Upper lobe of left lung (tissue), 6 donors: ENCODE results near the gene HMGB3. TPM values are rescaled to one million over a fixed set of nuclear protein-coding genes. Genes with fewer than 3 reads are reported as not detected.
"Not testable (repeated sequence)": the region's sequence is repeated elsewhere in the genome, so short reads cannot be mapped to it uniquely, and the experiment has no call there.

Source experiments
- ATAC-seq, 2 donors: fragments of 200-7000 bp; cut with Tn5 transposase; one replicate each; pipeline ENCODE4 v1.9.1; 2022; ENCODE audit warnings: mild to moderate bottlenecking in 2 of 2, moderate library complexity in 2 of 2; ENCODE audit not compliant: low FRiP score in 2 of 2
- DNase-seq, 2 donors: peaks; one replicate each; pipeline ENCODE4 v3.0.0-alpha.2; 2019 to 2020
- H3K27ac ChIP-seq, 4 donors: fragments of 200-600 bp; sonication (generic); one replicate each; pipeline ENCODE4 v1.5.1; 2016 to 2019
- H3K27me3 ChIP-seq, 4 donors: fragments of 200-600 bp; sonication (generic); one replicate each; pipeline ENCODE4 v1.5.1; 2017 to 2019
- H3K36me3 ChIP-seq, 4 donors: fragments of 200-600 bp; sonication (generic); one replicate each; pipeline ENCODE4 v1.5.1; 2016 to 2019
- H3K4me1 ChIP-seq, 4 donors: fragments of 200-600 bp; sonication (generic); one replicate each; pipeline ENCODE4 v1.5.1; 2018 to 2019
- H3K4me3 ChIP-seq, 4 donors: fragments of 200-600 bp; sonication (generic); one replicate each; pipeline ENCODE4 v1.5.1; 2017 to 2019; ENCODE audit warnings: mild to moderate bottlenecking in 2 of 4, moderate library complexity in 1 of 4
- H3K9me3 ChIP-seq, 4 donors: fragments of 200-600 bp; sonication (generic); one replicate each; pipeline ENCODE4 v1.5.1; 2018 to 2019
- CTCF ChIP-seq, 6 experiments: fragments of 450-650 bp in 4 of 6; fragments of 200-600 bp in 2 of 6; sonication (generic) in 2 of 6; IDR thresholded peaks; one replicate each; pipeline ENCODE4 v1.5.1; 2016 to 2019; ENCODE audit warnings: antibody characterized with exemption in 6 of 6
- EP300 ChIP-seq, 4 donors: sonication (generic); formaldehyde crosslinking; IDR thresholded peaks; one replicate each; pipeline ENCODE4 v1.5.1; 2017; ENCODE audit warnings: antibody characterized with exemption in 4 of 4, control low read depth in 2 of 4
- POLR2A ChIP-seq, 4 donors: fragments of 450-650 bp; IDR thresholded peaks; one replicate each; pipeline ENCODE4 v1.5.1; 2016 to 2017; ENCODE audit warnings: antibody characterized with exemption in 4 of 4, mild to moderate bottlenecking in 2 of 4
- POLR2AphosphoS5 ChIP-seq, 2 donors: sonication (generic); formaldehyde crosslinking; IDR thresholded peaks; one replicate each; pipeline ENCODE4 v1.5.1; 2017; ENCODE audit warnings: antibody characterized with exemption in 2 of 2
- WGBS, 2 donors: methylation state at CpG; one replicate each; pipeline ENCODE4 v1.1.5; 2017 to 2018; 5-methylcytosine and 5-hydroxymethylcytosine counted together
- total RNA-seq, 6 donors: library from RNA; depleted of rRNA in 4 of 6; stranded (reverse); fragments of >200 nt in 4 of 6; gene quantifications; one replicate each; pipeline versions ENCODE4 v1.1.0 to v1.2.1, GENCODE V29; 2016 to 2021
- donor health status: DM: no; HTN: no; CAD: no; lungs with moderate emphysema.
- donor health status: DM: no; HTN: yes; CAD: no; lungs with severe emphysema.

The HMGB3 gene
- total RNA-seq, 6 donors from 2014 or later = 8.1 to 21.5 (median 18.5) TPM

DNA sequence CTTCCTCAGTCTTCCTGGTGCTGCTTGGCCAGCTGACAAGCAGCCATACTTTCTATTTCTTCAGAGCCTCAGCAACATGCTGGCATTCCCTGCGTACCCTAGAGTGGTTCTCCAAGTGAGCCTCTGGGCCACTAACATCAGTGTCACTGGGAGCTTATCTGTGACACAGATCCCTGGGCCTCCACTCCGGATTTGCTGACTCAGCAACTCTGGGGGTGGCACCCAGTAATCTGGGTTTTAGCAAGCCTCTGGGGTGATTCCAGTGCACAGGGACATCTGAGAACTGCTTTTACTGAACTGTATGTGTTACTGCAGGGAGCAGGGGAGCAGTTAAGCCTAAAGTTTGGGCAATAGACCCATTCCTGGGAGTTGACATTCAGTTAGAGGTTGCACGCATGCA lies 28.2 kb upstream of the HMGB3 start:
- ATAC-seq (no peak), DNase-seq (no peak)
- Histone ChIP-seq H3K4me3 (no peak overlapping the region), H3K27me3 (no peaks in the 10 kb centered on the region), H3K36me3 (no peaks in the 10 kb centered on the region), H3K4me1 (no peaks in the 10 kb centered on the region), H3K27ac (no peak overlapping the region), H3K9me3 (no peaks in the 10 kb centered on the region)
- 57 to 81% methylated on average over 3 of the region's 3 CpGs for WGBS, 2 donors
- TF ChIP-seq POLR2AphosphoS5 (IDR thresholded peaks at IDR 0.05) (no peak), EP300 (IDR thresholded peaks at IDR 0.05) (no peak), CTCF (IDR thresholded peaks at IDR 0.05) (no peak), POLR2A (IDR thresholded peaks at IDR 0.05) (no peak)

- Histone ChIP-seq H3K4me1 (no peaks in the 10 kb centered on the region), H3K27me3 (no peaks in the 10 kb centered on the region), H3K27ac (no peak overlapping the region), H3K4me3 (no peak overlapping the region), H3K36me3 (no peaks in the 10 kb centered on the region), H3K9me3 (no peaks in the 10 kb centered on the region)
- no peak for TF ChIP-seq EP300 (IDR thresholded peaks at IDR 0.05)
- TF ChIP-seq POLR2AphosphoS5 (IDR thresholded peaks at IDR 0.05) = no peak
- ATAC-seq (no peak), DNase-seq (no peak)
- 88 to 91% methylated on average over 2 of the region's 2 CpGs for WGBS, 2 donors
These were observed 27.5 kb upstream of the HMGB3 start for GRCh38 chrX:150955590-150955989.

DNA sequence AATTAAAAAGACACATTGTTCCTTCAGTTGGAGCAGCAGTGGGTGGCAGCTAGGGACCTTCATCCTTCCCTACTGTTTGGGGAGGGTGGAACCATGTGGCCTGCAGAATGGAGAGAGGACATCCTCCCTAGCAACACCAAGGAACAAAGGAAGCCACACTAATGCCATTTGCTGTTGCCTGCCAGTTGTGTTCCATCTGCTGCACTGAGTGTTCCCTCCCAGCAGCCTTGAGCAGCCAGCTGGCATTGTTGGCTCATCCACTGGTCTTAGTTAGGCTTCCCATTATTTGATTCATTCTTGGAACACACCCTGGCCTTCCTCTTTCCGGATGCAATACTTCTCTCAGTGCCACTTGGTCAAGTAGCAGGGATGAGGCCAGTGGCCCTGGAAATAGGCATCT lies 25.0 kb upstream of the HMGB3 start:
- H3K27ac ChIP-seq = no peak overlapping the region
- ATAC-seq (no peak), DNase-seq (no peak)
- H3K9me3 ChIP-seq = no peaks in the 10 kb centered on the region
- H3K4me3 ChIP-seq = no peak overlapping the region
- TF ChIP-seq POLR2A (IDR thresholded peaks at IDR 0.05) = no peak
- no peak for TF ChIP-seq CTCF (IDR thresholded peaks at IDR 0.05)
- TF ChIP-seq POLR2AphosphoS5 (IDR thresholded peaks at IDR 0.05) = no peak
- TF ChIP-seq EP300 (IDR thresholded peaks at IDR 0.05) = no peak
- no peaks in the 10 kb centered on the region for H3K4me1 ChIP-seq
- WGBS, 2 donors = 75 to 80% methylated on average over 1 of the region's 1 CpG
- no peaks in the 10 kb centered on the region for H3K36me3 ChIP-seq
- H3K27me3 ChIP-seq = no peaks in the 10 kb centered on the region

GRCh38 chrX:150959557-150959956 lies 23.6 kb upstream of the HMGB3 start:
- H3K4me3 ChIP-seq = no peak overlapping the region
- no peaks in the 10 kb centered on the region for H3K36me3 ChIP-seq
- no peak overlapping the region for H3K27ac ChIP-seq
- no peak for TF ChIP-seq POLR2A (IDR thresholded peaks at IDR 0.05)
- TF ChIP-seq CTCF (IDR thresholded peaks at IDR 0.05) = no peak
- no peak for TF ChIP-seq EP300 (IDR thresholded peaks at IDR 0.05)
- TF ChIP-seq POLR2AphosphoS5 (IDR thresholded peaks at IDR 0.05) = no peak
- DNase-seq (no peak), ATAC-seq (no peak)
- H3K27me3 ChIP-seq = no peaks in the 10 kb centered on the region
- H3K9me3 ChIP-seq = no peaks in the 10 kb centered on the region
- WGBS, 2 donors = 73 to 94% methylated on average over 2 of the region's 2 CpGs
- no peaks in the 10 kb centered on the region for H3K4me1 ChIP-seq

DNA sequence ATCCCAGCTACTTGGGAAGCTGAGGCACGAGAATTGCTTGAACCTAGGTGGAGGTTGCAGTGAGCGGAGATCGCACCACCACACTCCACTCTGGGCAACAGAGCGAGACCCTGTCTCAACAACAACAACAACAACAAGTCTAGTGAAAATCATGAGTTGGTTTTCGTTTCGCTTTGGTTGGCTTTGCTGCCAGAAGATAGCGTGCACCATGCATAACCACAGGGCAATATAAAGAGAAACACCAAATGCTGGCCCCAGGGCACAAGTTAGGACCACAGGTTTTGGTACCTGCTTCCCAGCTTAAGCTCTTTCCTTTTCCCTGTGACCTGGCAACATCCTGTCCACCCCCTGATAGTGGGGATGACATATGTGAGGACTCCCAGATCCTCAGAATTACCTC lies 21.5 kb upstream of the HMGB3 start:
- DNase-seq (no peak), ATAC-seq (no peak)
- WGBS, 2 donors = 89 to 94% methylated on average over 3 to 7 of the region's 7 CpGs
- Histone ChIP-seq H3K4me1 (no peaks in the 10 kb centered on the region), H3K36me3 (no peaks in the 10 kb centered on the region), H3K9me3 (no peaks in the 10 kb centered on the region), H3K27me3 (no peaks in the 10 kb centered on the region), H3K27ac (no peak overlapping the region), H3K4me3 (no peak overlapping the region)
- TF ChIP-seq EP300 (IDR thresholded peaks at IDR 0.05) = no peak
- no peak for TF ChIP-seq POLR2A (IDR thresholded peaks at IDR 0.05)
- no peak for TF ChIP-seq CTCF (IDR thresholded peaks at IDR 0.05)
- no peak for TF ChIP-seq POLR2AphosphoS5 (IDR thresholded peaks at IDR 0.05)

GRCh38 chrX:150964416-150964815 lies 18.7 kb upstream of the HMGB3 start:
- not testable (repeated sequence) for H3K4me3 ChIP-seq, H3K27me3 ChIP-seq, DNase-seq, H3K27ac ChIP-seq, ATAC-seq, H3K9me3 ChIP-seq, H3K4me1 ChIP-seq, H3K36me3 ChIP-seq
- WGBS, 2 donors = 87 to 94% methylated on average over 10 to 12 of the region's 12 CpGs
